Measurements from ENCODE around the gene MRPL14.

The MRPL14 gene

DNA sequence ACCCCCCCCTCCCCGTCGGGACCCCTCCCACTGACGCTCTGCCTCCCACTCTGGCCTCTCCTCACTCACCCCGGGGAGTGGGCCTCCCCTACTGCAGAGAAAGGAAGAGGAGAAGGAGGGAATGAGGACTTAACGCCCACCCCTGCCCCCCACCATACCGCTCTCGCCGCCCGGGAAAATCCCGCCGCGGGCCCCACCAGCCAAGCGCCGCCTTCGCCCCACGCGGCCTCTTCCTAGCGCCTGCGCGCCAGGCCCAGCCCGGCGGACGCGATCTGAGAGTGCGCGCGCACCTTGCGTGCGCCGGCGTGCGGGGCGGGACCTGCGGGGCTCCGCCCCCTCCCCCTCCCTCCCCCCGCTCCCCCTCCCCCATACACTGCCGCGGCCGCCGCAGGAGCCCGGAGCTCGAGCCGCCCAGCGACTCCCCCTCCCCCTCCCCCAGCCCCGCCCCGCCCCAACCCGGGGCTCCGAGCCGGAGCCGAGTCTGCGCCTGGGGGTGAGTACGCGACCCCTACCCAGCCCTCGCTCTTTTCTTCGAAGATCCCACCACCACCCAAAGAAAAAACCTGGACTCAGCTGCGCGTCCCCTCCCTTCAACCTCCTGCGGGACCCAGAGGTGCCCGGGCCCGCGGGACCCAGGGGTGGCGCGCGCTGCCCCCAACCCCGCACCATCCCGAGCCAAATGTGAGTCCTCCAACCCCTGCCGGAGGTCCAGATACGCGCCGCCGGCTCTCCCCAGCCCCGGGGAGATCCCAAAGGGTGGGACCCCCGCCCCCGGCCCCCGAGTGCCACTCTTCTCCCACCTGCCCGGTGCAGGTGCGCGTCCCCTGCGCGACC is at the start of gene MRPL14, which contains the start of gene TMEM63B:
Gene MRPL14 (minus strand): TSS at position 267 of the 834 bp plus-strand sequence. CDS start 10,841 bp downstream, outside the sequence.
Gene TMEM63B (plus strand): TSS at position 369 of the 834 bp plus-strand sequence. CDS start 7,031 bp downstream, outside the sequence.
- DNase-seq = peak; percentile 59 to 62

DNA sequence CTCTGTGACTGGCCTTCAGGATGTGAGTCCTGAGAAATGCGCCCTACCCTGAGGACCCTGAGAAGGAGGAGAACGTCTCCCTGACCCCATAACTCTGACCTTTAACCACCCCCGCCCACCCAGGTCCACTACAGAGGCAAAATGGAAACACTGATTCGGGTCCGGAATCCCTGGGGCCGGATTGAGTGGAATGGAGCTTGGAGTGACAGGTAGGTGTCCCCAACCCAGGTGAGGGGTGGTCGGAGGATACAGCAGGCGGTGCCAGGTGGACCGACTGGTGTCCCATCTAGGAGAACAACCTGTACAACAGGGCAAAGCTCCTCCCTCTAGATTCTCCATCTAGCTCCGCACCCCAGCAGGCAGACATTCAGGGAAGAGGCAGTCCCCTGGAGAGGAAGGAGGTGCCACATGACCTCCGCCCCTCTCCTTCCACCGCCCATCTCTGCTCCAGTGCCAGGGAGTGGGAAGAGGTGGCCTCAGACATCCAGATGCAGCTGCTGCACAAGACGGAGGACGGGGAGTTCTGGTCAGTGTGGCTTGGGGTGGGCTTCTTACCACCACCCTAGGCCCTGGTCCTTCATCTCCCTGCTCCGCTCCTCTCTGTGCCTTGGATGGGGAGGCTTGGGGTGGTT is 49.0 kb upstream of the MRPL14 start:
- DNase-seq = no peak

DNA sequence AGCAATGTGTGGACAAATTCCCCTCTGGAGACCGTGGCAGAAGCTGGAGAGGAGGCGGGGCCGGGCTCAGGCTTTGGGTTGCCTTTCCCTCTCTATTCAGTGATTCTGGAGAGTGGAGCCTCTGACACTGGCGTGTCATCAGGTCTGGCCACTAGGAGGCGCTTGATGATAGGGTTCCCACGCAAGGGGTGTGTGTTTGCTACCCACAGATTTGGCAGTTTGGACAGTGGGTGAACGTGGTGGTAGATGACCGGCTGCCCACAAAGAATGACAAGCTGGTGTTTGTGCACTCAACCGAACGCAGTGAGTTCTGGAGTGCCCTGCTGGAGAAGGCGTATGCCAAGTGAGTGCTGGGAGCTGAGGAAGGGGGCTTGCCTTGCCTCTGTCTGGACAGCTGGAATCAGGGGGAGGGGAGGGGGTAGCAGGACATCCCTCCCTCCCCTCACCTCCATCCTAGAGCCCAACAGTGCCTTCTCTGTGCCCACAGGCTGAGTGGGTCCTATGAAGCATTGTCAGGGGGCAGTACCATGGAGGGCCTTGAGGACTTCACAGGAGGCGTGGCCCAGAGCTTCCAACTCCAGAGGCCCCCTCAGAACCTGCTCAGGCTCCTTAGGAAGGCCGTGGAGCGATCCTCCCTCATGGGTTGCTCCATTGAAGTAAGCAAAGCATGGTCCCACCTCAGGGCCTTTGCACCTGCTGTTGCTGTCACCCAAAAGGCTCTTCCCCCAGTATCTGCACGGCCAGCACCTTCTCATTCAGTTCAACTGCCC is 45.7 kb upstream of the MRPL14 start:
- DNase-seq = peak; percentile 29 to 52

DNA sequence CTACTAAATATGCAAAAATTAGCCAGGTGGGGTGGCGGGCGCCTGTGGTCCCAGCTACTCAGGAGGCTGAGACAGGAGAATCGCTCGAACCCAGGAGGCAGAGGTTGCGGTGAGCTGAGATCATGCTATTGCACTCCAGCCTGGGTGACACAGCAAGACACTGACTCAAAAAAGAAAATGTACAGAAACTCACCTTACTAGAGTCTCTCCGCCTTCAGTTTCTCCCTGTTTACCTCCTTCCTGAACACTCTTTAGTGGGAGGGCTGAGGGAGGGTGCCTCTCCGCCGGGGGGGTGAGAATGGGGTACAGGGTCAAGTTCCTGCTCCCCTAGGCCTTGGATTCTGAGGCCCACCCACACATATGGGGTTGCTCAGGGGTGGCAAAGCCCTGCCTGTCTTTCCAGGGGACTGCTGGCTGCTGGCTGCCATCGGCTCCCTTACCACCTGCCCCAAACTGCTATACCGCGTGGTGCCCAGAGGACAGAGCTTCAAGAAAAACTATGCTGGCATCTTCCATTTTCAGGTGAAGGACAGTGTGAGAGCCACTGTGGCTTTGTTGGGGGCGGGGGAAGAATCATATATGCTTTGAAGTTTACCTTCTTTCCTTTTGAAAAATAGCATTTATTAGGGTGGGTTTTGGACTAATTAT is 44.8 kb upstream of the MRPL14 start:
- DNase-seq = no peak

DNA sequence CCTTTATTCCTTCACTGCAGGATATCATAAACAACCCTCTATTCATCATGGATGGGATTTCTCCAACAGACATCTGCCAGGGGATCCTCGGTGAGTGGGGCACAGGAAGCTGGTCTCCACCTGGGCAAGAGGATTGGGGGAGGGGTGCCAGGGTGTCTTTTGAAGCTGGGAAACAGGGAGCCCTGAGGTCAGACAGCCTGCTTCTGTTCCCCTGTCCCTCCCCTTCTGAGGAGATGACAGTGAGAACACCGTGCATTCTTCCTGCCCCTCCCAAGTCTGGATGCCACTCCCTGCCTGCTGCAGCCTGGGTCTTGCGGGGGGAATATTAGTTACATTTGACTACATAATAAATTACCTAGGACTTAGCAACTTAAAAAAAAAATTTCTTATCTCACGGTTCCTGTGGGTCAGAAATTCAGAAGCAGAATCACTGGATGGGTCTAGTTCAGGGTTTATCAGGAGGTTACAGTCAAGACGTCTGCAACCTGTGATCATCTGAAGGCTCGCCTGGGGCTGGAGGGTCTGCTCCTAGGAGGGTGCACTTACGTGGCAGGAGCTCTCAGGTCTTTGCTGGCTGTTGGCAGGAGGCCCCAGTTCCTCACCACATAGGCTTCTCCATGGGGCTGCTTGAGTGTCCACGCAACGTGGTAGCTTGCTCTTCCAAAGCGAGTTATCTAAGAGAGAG is 42.8 kb upstream of the MRPL14 start:
- DNase-seq = no peak

DNA sequence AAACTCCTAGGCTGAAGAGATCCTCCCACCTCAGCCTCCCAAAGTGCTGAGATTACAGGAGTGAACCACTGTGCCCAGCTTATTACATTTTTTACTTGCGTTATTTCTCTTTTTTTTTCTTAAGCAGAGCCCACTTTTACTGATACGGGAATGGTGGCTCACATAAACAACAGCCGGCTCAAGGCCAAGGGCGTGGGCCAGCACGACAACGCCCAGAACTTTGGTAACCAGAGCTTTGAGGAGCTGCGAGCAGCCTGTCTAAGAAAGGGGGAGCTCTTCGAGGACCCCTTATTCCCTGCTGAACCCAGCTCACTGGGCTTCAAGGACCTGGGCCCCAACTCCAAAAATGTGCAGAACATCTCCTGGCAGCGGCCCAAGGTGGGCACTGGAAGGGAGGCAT is 41.9 kb upstream of the MRPL14 start:
- DNase-seq = no peak

DNA sequence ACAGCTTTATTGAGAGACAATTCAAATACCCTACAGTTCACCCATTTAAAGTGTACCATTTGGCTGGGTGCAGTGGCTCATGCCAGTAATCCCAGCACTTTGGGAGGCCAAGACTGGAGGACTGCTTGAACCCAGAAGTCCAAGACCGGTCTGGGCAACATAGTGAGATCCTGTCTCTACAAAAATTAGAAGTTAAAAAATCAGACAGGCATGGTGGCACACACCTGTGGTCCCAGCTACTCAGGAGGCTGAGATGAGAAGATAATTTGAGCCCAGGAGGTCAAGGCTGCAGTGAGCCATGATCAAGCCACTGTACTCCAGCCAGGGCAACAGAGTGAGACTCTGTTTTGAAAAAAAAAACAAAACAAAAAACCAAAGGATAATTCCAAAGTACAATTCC is 40.3 kb upstream of the MRPL14 start:
- DNase-seq = no peak

DNA sequence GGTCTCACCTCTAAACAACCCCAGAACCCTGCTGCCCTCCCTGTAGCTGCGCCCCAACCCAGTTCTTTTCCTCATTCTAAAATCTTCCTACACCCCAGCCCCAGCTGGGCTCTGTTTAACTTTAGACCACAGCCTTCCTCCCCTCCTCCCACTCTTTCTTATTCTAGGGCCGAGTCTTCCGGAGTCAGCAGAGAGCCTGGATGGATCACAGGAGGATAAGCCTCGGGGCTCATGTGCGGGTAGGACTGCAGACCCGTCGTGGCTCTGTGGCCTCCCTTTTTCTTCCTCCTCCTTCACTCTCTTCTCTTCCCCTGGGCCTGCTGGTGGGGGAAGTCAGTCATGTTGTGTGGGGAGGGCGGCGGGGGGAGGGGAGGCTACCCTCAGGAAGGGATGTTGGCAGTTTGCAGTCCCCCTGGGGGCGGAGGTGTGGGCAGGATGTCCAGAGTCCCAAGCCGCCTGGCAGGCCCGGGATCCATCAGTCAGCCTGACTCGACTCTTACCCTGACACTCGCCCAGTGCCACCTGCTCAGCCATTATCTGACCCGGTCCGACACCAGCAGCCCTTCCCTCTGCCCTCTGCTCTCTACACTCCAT is 39.4 kb upstream of the MRPL14 start:
- DNase-seq = peak in 1 of 2 donors; percentile 45

DNA sequence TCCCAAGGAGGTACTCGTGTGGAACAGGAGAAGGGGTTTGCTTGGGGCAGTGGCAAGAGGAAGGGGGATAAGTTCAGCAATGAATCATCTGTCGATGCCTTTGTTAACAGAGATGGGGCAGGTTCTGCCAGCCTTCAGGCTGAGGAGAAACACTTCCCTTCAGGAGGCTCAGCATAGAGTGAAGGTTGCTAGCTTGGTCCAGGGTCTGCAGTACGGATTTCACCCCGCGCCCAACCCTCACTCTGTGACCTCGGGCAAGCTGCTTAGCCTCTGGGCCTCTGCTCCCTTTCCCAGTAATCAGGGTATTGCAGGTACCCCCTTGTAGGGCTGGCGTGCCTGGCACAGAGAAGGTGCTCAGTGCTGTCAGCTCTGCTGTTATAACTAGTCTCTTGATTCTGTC is 38.9 kb upstream of the MRPL14 start:
- no peak for DNase-seq

DNA sequence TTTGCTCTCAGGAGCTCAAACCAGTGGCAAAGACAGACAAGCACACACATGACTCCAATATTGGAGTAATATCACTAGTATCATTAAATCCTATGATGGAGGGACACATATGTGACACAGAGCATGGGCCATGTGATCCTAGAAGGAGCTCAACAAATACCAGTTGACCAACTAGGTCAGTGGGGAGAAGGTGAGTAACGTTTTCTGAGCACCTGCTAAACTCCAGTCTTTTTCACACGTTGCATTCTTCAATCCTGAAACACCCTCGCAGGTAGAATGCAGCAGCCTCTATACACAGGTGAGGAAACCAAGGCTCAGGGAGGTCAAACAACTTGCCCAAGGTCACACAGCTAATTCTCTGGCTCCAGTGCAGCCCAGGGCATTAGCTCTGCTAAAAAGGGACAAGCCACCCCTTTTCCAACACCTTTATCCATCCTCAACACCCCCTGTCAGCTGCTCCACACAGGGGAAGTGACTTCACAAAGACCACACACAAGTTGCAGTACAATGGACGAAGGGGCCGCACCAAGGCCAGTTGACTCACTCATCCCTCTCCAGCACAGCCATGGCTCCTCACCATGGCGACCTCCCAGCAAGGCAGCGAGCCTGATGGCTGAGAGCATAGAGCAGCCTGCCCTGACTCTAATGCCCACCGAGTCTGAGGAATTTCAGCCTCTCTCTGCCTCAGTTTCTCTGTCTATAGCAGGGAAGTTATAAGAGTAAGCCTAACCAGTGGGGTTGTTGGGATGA is 35.8 kb upstream of the MRPL14 start:
- DNase-seq = no peak

DNA sequence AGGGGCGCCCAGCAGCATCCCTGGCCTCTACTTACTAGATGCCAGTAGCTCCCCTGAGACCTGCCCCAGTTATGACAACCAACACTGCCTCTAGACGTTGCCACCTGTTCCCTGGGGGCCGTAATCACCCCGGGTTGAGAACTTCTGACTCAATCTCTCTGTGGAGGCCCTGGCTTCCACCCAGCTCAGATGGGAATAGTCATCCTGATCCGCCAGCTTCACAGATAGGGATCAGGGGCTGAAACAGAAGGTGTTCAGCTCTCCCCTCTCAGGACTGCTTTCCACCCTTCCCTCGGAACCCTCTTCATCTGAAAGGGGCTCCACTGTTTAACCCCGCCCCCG is 34.7 kb upstream of the MRPL14 start:
- DNase-seq = no peak

DNA sequence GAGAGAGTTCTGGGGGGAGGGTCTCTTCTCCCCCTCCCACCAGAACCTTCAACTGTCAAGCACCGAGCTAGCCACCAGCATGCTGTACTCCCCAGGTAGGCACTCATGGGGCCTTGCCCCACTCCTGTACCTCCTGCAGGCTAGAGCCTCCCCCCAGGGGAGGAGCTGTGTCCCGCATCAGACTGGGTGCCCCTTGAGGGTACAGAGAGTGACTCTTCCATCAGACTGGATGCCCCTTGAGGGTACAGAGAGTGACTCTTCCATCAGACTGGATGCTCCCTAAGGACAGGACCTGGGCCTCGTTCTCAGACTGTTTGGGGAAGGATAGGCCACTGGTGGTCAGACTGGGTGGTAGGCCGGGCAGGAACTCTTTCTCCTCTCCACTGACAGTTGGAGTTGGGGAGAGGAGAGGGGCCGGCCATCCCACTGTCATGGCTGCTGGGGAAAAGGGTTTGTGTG is 31.5 kb upstream of the MRPL14 start, which contains the start of gene CAPN11:
Gene CAPN11 (plus strand): TSS at position 51 of the 459 bp plus-strand sequence. CDS start 29 bp downstream, at position 80.
- DNase-seq = no peak

DNA sequence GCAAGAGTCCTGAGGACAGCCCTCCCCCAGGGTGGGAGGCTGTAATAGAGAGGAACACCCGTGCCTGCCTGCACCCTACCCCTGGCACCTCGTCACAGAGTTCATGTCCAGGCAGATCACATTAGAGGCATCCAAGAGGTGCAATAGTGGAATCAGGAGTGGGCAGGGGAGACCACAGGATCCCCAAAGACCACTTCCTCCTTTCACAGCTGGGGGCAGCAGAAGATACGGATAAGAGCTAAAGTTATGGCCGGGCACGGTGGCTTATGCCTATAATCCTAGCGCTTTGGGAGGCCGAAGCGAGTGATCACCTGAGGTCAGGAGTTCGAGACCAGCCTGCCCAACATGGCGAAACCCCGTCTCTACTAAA is 29.9 kb upstream of the MRPL14 start:
- no peak for DNase-seq

DNA sequence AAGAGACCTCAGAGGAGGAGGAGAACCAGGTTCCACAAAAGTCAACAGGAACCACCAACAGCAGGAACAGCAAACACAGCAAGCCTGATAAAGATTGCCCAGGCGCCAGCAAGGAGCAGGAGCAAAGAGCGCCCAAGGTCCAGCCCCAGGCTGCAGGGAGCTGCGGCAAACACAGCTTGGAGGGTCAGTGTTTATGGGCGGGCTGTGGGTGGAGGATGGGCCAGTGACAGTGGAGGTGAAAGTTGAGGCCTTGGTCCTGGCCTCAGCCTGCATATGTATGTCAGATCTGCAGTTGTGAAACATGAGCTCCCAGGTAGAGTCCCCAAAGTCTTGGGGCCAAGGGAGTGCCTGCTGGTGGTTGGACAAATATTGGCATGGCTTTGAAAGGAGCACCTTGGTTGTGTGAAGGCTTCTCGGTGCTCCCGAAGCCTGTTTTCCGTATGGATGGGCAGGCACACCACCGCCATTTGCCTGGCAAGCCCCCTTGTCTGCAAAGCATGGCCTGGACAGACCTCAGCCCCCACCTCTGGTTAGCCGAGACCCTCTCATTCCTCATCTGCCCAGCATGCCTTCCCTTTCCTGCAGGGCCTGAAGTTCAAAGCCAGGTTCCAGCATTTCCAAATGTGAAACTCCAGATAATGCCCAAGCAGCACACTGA is 29.4 kb upstream of the MRPL14 start:
- DNase-seq = no peak

DNA sequence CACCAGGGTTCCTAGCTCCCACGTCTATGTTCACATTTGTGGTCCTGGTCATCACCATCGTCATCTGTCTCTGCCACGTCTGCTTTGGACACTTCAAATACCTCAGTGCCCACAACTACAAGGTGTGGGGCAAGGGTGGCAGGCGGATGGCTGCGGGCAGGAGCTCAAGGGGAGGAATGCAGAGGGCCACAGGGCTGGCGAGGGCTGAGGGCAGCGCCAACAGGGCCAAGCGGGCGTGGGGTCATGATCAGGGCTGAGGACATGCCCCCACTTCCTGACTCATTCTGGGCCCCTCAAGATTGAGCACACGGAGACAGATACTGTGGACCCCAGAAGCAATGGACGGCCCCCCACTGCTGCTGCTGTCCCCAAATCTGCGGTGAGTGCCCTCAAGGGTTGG is 26.8 kb upstream of the MRPL14 start:
- no peak for DNase-seq

DNA sequence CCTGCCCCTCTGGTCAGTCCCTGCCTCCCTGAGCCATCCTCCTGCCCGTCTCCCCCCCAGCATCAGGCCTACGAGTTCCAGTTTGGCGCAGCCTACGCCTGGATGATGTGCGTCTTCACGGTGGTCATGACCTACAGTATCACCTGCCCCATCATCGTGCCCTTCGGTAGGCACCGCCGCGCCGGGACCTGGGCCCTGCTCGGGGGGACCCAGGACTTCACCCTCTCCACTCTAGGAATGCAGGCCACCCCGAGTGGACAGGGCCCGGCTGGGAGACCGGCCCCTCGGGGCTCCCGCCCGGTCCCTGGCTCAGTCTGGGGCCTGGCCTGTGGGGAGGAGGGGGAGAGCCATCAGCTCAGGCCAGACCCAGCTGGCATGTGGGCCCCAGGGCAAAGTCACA is 25.3 kb upstream of the MRPL14 start:
- no peak for DNase-seq

DNA sequence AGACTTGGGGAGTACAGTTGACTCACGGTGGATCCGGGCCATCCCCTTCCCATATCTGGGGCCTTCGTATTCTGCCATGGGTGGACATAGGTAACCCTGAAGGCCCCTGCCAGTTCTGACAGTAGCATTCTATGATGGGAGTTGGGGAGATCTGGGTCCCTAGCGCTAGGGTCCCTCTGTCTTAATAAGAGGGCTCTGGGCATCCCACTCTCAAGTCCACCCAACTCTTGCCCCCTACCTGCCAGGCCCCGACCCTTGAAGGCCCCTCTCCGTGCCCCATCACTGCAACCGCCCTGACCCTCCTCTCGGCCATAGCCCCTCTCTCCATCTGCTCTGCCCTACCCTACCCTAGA is 24.8 kb upstream of the MRPL14 start:
- DNase-seq = no peak

DNA sequence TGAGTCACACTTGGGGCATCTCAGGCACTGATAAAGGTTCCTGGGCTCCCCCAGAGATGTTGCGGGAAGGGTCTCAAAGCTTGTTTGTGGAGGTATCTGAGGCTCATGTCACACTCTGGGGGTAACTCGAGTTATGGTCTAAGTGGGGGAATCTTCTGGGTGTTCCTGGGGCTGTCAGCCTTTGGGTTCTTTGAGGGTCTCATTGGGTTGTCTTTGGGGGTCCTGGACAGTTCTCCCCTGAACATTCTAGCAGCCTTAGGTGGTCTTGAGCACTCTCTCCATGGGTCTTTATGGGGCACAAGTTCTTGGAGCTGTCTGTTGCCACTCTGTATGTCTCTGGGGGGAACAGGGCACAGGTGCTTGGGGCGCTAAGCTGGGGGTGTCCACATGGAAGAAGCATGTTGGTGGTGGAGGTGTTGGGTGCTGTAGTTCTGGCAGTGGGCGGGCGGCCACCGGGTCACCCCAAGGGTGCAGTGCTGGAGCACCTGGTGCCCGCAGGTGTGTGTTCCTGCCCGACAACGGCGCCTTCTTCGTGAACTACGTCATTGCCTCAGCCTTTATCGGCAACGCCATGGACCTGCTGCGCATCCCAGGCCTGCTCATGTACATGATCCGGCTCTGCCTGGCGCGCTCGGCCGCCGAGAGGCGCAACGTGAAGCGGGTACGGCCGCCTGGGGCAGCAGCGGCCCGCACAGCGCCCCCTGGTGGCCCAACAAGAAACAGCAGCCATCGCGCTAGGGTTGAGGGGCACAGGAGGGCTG is 24.3 kb upstream of the MRPL14 start:
- peak; percentile 44 to 51 for DNase-seq

DNA sequence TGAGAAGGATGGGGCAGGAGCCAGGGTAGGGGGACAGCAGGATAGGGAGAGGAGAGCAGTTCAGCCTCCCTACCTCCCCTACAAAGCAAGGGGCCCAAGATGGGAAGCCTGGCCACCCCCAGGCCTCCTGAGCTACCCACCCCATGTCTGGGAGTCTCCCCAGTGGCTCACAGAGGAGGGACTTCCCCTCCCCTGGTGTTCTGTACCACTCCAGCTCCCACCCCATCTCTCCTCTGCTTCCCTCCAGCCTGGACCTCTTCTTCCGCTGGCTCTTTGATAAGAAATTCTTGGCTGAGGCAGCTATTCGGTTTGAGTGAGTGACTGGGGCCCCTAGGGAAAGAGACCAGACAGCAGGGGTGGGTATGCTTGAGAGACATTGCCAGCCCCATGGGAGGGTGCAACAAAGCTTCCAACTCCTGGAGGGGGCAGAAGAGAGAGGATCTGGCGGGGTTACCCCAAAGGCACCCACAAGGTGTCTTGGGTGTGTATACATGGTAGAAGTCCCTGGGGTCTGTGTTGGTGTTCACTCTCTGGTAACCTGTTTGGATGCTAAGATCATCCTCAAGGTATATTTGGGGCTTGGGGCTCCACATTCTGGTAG is 23.2 kb upstream of the MRPL14 start:
- no peak for DNase-seq
